ENCODE measurements around the gene SLC25A11. TPM values are rescaled to one million over a fixed set of nuclear protein-coding genes. Genes with fewer than 3 reads are reported as not detected.

Gene SLC25A11
- total and polyA plus RNA-seq, 2 donors (not counting 3 experiments of a cell fraction or from before 2014, with no cell fraction given) = 58.2 to 95.2 TPM

- H3K4me2 ChIP-seq (ENCODE audit: insufficient read depth, low read length) = no peak overlapping the region
- H3K9me3 ChIP-seq (replicated peaks; ENCODE audit: control insufficient read depth, insufficient read depth, low read length) = no peaks in the 10 kb centered on the region
- BruUV-seq (replicated peaks) = no TSS peak
- ChIA-PET POLR2A (no interaction called here), CTCF (interaction anchor here (0.7 to 1.5 kb wide), 6 partner anchors 10 to 128 kb away, joined by 3 to 8 read pairs (median 4); partner anchors contain the start of genes CAMTA2 and CHRNE)
- H2AFZ ChIP-seq (ENCODE audit: low read depth, low read length) = peak overlapping the region; percentile 39
- H3K79me2 ChIP-seq (ENCODE audit: control insufficient read depth, insufficient read depth, low read length) = peaks cover 15% of the 10 kb centered on the region
- intact Hi-C loops (cut with micrococcal nuclease) = no loop called here
- peak; percentile 20 for DNase-seq (ENCODE audit: low read depth, low spot score)
- peaks cover 15% of the 10 kb centered on the region for H3K4me1 ChIP-seq (ENCODE audit: control insufficient read depth, extremely low read depth, insufficient read depth, low read length)
- dilution Hi-C loops (cut with MboI; ENCODE audit: extremely low pct_ligation_motif_present, low sequenced_read_pairs) = no loop called here
- no peaks in the 10 kb centered on the region for H3K9me1 ChIP-seq (replicated peaks; ENCODE audit: control insufficient read depth, extremely low read depth, insufficient read depth, low read length)
- FAIRE-seq = no peak
- H3K27me3 ChIP-seq (ENCODE audit: control insufficient read depth in 2 of 2, insufficient read depth in 2 of 2, low read length in 2 of 2) = no peaks in the 10 kb centered on the region
- TF ChIP-seq FOS (IDR thresholded peaks at IDR 0.05; ENCODE audit: borderline replicate concordance, insufficient read depth, low read length) = no peak
- no peak for TF ChIP-seq EZH2 (IDR thresholded peaks at IDR 0.05; ENCODE audit: borderline replicate concordance, low read depth, low read length, severe bottlenecking)
- peak; percentile 13 to 38 for TF ChIP-seq CTCF (IDR thresholded peaks at IDR 0.05; ENCODE audit: extremely low read depth in 1 of 2, insufficient read depth in 1 of 2, low read depth in 1 of 2, low read length in 2 of 2)
- TF ChIP-seq GATA2 (IDR thresholded peaks at IDR 0.05; ENCODE audit: insufficient read depth, insufficient read length, low read depth, low read length) = no peak
- TF ChIP-seq POLR2AphosphoS5 (IDR thresholded peaks at IDR 0.05; ENCODE audit: insufficient read depth, low read depth, low read length) = peak; percentile 47
- TF ChIP-seq JUN (IDR thresholded peaks at IDR 0.05; ENCODE audit: borderline replicate concordance, insufficient read depth, insufficient read length, low read depth) = no peak
- no peak for TF ChIP-seq MYC (IDR thresholded peaks at IDR 0.05; ENCODE audit: low read depth, low read length)
- TF ChIP-seq POLR2A (IDR thresholded peaks at IDR 0.05; ENCODE audit: low read depth, low read length) = no peak
- TF ChIP-seq MAX (IDR thresholded peaks at IDR 0.05; ENCODE audit: insufficient read depth, insufficient read length) = no peak
- no peaks in the 10 kb centered on the region for H4K20me1 ChIP-seq (replicated peaks; ENCODE audit: control insufficient read depth, extremely low read depth, insufficient read depth, low read length)
- H3K9ac ChIP-seq (replicated peaks; ENCODE audit: extremely low read depth, insufficient read depth, low read length) = no peak overlapping the region
- peaks cover 2 to 19% of the 10 kb centered on the region in 2 experiments for H3K36me3 ChIP-seq (ENCODE audit: control insufficient read depth in 2 of 2, extremely low read depth in 1 of 2, insufficient read depth in 2 of 2, low read length in 2 of 2)
- H3K27ac ChIP-seq (ENCODE audit: insufficient read depth, low read depth, low read length) = no peak overlapping the region
- H3K4me3 ChIP-seq (replicated peaks in 1 of 3; ENCODE audit: insufficient read depth in 1 of 3, low read depth in 1 of 3, low read length in 3 of 3) = no peak overlapping the region
Measured at GRCh38 chr17:4934173-4934979, 5.5 kb downstream of the SLC25A11 start.
